CMK (cell line): ENCODE data around the gene SLC44A1.

Source experiments
- DNase-seq: peaks from one replicate; pipeline ENCODE4 v3.0.0-alpha.2; 2010; ENCODE audit warnings: low read depth

The SLC44A1 gene

GRCh38 chr9:105483618-105484017 lies 239.2 kb downstream of the SLC44A1 start:
- no peak for DNase-seq

DNA sequence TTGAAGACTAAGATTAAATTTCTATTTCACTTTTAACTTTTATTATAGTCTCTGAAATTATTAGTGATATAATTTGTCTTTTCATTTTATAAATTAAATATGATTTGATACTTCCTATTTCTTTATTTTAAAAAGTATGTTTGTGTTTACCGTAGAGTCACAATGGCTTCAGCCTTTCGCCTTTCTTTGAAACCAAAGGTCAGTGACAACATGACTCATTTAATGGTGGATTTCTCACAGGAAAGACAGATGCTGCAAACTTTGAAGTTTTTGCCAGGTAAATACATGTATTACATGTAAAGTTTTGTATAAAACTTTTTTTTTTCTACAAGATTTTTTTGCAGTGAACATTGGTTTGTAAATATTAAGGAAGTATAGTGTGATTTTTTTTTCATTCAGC lies 239.8 kb downstream of the SLC44A1 start:
- DNase-seq, result no peak

DNA sequence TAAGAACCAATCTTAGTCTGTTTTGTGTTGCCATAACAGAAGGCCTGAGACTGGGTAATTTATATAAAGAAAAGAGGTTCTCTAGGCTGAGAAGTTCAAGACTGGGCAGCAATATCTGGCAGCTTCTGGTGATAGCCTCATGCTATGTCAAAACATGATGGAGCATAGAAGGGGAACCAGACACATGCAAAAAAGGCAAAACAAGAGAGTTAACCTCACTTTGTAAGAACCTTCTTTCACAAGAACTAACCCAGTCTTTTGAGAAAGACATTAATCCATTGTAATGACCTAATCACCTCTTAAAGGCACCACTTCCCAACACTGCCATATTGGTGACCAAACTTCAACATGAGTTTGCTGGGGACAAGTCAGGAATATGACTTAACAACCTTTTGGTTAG lies 240.7 kb downstream of the SLC44A1 start:
- DNase-seq, result no peak
